GM23248 (cell line): ENCODE results near the gene NLRP11.

Experiments
- EZH2 ChIP-seq: fragments of 200-600 bp; sonication (generic); IDR thresholded peaks from 2 replicates; pipeline ENCODE4 v1.6.1; 2018; ENCODE audit warnings: antibody characterized with exemption, mild to moderate bottlenecking; ENCODE audit not compliant: insufficient read depth, poor library complexity, severe bottlenecking
- EZH2phosphoT487 ChIP-seq: fragments of 200-600 bp; sonication (generic); IDR thresholded peaks from 2 replicates; pipeline ENCODE4 v1.6.1; 2018; ENCODE audit warnings: antibody characterized with exemption, moderate library complexity, mild to moderate bottlenecking, low read depth; ENCODE audit not compliant: insufficient read depth

DNA sequence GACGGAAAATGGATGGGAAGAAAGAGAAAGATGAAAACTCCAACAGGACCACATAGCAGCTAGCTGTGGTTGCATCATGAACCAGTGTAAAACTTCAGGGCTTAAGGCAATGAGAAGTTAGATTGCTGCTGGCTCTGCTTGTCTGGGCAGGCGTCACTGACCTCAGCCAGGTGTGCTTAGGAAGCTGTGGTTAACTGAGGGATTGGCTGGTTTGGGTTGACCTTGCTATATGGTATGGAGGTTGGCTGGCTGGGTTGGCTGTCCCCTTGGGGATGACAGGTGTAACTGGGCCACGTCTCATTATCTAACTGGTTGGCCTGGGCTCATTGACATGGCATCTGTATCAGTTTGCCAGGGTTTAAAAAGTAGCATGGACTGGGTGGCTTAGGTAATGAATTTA lies 45.4 kb upstream of the NLRP11 start:
- TF ChIP-seq EZH2, result no peak
- no peak for TF ChIP-seq EZH2phosphoT487
